NCI-H2081 (cell line): ENCODE results near the gene PCNX1.
"Not testable (repeated sequence)": the region's sequence is repeated elsewhere in the genome, so short reads cannot be mapped to it uniquely, and the experiment has no call there.

ENCODE experiments used
- DNase-seq, 2 experiments: peaks; one replicate each; lab custom pipeline; 2025; lab: John Stamatoyannopoulos, UW

Gene PCNX1

DNA sequence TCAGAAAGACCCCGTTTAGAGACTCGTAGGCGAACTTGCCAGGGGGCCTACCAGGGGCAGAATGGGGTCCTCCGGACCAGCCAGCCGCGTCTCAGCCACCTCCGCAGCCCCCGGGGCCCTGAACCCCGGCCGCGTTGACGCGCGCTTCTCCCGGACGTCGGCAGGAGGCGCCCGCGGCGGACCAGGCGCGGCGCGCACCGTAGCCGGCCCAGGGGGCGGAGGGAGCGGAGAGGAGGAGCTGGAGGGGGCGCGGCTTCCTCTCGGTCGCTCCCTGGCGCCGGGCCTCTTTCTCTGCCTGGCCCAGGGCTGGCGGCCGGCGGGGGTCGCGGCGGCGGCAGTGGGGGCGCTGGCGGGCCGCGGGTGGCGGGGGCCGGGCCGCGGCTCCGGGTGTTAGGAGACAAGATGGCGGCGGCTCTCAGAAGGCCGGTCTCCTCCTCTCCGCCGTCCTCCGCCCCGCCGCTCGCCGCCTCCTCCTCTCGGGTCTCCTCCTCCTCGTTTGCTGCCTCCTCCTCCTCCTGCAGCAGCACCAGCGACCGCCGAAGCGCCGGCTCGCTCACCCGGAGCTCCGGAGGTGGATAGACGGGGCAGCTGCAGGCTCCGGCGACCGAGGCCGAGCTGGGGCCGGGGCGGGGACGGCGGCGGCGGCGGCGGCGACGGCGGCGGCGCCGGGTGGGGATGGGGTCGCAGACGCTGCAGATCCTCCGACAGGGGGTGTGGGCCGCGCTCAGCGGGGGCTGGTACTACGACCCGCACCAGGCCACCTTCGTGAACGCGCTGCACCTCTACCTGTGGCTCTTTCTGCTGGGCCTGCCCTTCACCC lies at the start of gene PCNX1:
Gene PCNX1, plus strand, starts transcription at position 284 of the 820 bp plus-strand sequence. Its CDS starts 392 bp downstream, at position 676.
- peak; percentile 86 to 90 for DNase-seq

DNA sequence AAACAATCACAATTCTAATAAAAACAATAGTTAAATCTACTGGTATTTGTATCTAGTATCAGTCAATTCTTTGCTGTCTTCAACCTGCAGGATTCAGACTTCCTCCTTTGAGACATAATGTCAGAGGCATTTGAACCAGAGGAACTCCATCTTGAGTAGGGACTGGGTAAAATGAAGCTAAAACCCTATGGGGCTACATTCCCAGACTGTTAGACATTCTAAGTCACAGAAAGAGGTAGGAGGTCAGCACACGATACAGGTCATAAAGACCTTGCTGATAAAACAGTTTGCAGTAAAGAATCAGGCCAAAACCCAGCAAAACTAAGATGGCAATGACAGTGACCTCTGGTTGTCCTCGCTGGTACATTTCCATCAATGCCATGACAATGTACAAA lies 49.8 kb upstream of the PCNX1 start:
- no peak for DNase-seq

DNA sequence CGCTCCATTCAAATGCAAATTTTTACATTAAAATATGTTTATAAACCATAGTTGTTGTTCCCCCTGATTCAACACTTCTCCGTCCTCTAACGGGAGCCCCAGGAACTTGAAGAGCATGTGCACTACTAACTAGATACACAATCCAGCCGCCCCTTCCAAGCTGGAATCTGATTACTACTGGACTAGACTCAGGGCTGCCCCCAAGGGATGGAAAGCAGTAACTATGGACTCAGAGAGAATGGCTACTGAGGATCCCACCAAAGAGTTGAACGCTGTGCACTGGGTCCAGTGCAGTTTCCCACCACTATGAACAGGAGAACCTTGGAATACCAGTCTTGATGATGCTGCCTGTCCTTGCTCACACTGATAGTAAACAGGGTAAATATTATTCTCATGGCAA lies 48.6 kb upstream of the PCNX1 start:
- DNase-seq: no peak

DNA sequence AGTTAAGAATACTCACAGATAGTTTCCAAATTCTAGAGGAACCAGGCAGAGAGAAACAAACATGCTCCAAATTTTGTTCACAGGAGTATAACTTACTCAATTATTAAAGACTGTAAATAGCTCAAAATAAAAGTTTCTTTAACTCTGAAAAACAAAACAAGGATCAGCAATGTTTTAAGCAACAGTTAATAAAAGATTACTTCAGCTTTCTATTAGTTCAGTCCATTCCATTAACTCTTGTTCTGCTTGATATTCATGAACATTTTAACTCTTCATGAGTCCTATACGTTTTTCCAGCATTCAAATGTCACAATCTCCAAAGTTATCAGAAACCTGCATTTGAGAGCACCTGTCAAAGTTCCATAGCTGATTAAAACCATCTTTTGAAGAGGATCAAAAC lies 40.3 kb upstream of the PCNX1 start:
- not testable (repeated sequence) for DNase-seq

DNA sequence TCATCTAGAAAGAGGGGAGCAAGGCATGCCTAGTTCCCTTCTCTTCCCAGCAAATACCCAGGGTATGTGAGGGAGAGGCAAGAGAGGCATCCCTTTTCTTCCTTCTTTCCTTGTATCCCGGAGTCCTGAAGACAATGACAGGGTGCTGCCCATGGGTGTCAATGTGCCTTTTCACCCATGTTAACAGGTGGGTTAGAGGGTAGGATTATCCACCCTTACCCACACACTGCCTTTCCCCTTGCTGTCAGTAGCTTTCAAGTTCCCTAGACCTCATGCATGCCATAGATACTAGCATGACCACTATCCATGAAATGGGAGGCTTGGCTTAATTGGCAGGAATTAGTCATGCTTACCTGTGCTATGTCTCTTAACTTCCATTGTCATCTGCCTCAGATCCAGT lies 36.3 kb upstream of the PCNX1 start:
- DNase-seq: no peak

DNA sequence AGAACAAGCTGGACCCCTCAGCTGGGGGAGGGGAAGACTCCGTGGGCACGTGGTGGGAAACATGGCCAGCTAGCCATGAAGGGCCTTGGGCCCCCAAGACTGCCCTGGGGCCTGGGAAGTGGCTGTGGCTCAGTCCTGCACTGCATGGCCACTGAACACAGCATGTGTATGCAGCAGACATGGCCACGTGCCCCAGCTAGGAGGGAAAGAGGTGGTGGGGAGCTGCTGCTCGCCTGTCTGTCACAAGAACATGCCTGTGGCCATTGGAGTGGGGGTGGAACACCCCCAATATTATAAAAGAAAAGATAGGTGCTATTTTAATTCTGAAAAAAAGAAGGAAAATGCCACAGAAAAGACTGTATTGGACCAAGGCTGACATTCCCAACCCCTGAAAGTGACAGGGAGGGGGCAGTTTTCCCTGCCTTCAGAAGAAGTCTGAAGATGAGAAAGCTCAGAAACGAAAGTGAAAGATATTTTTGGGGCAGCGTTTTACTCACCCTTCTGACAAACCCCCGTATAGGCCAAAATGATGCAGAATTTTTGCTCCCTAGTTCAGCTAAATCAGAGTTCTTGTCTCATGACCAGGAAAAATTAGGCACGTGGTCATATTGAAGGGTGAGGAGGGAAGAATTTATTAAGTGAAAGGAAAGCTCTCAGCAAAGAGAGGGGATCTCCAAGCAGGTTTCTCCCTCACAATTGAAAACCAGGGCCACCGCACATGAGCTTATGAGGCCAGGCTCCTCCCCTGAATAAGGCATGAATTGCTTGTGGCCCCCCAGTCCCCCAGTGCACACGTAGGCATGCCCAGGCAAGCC lies 35.2 kb upstream of the PCNX1 start:
- no peak for DNase-seq

DNA sequence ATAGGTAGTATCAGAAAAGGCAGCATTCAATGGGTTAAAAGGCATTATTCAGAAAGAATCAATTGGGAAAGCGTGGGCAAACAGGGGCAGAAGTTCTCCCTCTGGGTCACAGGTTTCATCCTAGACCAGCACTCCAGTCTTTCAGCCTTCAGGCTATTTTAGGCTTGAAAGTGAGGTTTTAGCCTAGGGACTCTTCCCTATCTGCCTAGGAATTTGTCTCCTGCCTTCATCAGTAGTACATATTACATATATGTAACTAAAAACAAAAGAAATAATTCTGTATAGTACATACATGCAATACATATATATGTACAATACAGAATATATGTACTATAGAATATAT lies 34.6 kb upstream of the PCNX1 start:
- DNase-seq: no peak

DNA sequence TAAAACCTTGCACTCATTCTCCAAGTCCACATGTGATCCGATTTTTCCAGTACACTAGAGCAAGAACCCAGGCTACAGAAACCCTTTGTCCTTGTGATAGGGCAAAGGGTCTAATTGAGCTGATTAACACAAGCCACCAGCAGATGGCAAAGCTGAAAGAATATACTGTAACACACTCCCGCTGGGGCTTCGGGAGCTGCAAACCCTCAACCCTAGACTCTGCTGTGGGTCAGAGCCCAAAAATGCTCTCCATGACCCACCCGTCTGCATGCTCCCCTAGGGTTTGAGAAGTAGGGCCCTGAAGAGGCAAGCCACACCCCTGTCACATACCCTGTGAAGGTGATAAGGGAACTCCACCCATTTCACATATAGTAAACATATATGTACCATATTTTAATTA lies 33.6 kb upstream of the PCNX1 start:
- DNase-seq: no peak

DNA sequence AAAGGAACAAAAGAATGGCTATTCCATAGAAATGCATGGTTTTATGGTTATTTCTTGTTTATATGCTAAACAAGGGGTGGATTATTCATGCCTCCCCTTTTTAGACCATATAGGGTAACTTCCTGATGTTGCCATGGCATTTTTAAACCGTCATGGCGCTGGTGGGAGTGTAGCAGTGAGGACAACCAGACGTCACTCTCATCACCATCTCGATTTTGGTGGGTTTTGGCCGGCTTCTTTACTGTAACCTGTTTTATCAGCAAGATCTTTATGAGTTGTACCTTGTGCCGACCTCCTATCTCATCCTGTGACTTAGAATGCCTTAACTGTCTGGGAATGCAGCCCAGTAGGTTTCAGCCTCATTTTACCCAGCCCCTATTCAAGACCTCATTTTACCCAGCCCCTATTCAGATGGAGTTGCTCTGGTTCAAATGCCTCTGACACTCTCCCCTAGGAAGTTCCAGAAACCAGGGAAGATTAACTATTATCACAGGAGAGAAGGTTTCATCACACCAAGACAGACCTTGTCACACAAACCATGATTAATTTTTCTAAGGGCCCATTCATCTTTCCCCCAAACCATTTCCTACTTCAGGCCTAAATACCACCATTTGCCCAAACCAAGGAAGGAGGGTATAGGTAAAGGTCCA lies 31.3 kb upstream of the PCNX1 start:
- not testable (repeated sequence) for DNase-seq

DNA sequence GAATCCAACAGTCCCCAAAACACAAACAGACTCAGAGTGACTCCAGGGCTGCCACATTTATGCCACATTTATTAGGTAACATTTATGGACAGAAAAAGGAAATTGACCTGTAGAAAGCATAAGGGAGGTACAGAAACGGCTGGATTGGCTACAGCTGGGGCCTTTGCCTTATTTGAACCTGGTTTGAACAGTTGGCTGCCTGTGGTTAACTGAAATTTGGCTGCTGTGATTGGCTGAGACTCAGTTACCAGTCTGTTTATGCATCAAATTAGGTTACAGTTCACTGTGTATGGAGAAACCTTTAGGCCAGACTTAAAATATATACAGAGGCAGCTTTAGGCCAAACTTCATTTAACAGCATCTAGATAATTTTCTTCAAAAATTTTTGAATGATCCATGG lies 27.8 kb upstream of the PCNX1 start:
- DNase-seq: no peak

DNA sequence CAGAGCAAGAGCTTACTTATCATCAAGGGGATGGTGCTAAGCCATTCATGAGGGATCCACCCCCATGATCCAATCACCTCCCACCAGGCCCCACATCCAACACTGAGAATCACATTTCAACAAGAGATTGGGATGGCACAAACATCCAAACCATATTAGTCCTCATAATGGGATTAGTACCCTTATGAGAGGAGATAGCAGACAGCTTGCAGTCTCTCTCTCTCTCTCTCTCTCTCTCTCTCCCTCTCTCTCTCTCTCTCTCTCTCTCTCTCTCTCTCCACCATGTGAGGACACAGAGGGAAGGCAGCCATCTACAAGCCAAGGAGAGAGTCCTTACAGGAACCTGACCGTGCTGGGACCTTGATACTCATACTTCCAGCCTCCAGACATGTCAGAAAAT lies 26.4 kb upstream of the PCNX1 start:
- not testable (repeated sequence) for DNase-seq

DNA sequence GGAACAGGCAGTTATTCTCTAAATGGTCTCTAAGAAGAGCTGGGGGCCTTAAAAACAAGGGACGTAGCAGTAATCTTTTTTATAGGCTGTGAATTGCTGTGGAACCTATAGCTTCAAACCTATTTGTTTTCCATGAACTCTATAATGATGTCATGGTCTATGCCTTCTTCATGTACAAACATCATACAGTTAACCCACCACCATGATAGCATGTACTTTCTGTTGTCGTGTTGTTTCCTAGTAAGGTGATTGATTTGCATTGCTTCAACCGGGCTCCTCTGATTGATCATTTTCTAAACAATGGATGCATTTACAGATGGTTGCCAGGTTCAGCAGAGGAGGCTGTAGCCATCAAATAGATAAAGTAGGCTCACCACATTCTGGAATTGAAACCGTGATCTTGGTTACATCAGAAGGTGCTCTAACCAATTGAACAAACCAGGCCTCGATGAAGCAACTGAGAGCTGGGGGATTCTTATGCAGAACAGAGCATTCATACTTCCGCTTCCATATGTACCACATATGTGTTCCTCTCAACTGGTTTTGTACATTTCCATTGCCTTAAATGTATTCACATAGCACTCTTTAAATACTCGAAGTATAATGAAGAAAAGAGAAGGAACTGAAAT lies 25.6 kb upstream of the PCNX1 start:
- DNase-seq: no peak

DNA sequence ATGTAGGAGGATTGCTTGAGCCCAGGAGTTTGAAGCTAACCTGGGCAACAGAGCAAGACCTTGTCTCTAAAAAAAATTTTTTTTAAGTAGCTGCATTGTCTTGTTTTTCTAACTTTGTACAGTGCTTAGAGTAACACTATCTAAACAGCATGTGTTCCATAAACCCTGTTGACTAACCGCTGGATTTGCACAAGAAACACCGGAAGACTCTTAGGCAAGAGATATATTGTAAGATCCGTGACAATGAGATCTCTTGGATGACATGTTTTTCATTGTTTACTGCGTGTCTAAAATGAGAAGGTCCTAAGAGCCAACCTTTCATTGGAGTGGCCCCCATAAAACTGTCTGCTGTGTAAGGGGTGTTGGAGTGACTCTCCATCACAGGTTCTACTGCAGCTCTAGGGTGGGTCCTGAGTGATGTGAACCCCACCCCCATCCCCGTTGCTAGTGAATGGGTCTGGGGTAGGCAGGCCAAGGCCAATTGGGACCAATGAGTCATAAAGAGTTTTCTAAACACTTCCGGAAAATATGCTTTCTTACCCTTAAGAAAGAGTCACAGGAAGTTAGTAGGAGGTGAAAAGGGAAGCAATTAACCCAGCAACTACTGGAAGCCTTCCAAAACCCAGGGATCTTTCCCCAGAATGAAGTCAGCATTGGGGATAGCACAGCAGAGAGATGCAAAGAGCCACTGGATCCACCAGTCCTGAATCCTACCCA lies 24.3 kb upstream of the PCNX1 start:
- DNase-seq: no peak

DNA sequence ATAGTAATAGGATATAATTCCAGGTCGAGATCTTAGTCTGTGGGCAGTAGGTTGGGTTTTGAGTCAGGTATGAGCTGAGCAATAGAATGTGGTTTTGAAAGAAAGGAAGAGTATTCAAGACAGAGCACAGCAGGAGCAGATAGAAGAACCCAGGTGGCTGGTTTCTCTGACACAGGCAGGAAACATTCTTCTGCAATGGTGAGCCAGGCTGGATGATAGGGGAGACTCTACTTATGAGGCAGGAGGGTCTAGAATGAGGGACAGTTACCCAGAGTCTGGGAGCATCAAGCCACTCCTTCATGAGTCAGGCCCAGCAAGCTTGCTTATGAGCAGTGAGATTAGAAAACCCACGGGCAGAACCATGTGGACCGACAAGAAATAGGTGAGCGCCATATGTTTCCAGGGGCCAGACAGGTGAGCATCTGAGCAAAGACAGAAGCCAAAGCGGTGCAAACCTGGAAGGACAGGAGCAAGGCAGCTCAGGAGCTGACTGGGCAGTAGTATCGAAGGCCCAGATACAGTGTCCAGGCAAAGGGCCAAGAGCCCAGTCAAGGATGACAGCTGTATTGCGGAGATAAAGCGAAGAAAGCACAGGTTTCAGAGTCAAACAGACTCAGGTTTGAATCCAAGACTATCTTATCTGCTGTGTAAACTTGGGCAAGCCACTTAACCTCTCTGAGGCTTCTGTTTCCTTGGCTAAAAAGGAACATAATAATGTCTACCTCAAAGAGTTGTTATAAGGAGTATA lies 22.5 kb upstream of the PCNX1 start:
- DNase-seq: no peak

DNA sequence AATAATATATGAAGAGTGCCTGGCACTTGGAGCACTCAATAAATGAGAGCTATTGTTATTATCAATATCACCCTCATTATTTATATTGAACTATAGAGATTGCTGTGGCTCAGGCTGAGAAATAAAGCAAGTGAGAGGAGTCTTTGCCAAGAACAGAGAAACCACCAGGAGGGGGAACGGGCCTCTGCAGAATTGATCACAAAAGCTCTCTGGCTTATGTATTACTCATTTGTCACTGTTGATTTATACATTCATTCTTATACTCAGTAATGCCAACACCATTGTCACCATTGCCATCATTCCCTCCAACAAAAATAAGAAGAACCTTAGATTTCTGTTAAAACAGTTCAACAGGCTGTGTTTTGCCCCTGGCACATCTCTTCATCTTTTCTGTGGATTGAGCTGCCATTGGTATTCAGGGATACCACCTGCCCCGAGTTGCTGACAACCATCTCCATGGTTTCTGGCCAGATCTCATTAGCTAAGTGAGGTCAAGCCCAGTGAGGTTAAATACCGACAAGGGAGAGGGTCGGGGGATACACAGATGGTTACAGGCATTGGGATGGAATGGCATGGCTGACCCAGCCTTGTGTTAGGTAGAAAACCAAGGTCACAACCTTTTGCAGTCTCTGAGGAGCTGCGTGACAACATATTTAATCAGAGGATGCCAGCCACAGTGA lies 21.8 kb upstream of the PCNX1 start:
- no peak for DNase-seq

DNA sequence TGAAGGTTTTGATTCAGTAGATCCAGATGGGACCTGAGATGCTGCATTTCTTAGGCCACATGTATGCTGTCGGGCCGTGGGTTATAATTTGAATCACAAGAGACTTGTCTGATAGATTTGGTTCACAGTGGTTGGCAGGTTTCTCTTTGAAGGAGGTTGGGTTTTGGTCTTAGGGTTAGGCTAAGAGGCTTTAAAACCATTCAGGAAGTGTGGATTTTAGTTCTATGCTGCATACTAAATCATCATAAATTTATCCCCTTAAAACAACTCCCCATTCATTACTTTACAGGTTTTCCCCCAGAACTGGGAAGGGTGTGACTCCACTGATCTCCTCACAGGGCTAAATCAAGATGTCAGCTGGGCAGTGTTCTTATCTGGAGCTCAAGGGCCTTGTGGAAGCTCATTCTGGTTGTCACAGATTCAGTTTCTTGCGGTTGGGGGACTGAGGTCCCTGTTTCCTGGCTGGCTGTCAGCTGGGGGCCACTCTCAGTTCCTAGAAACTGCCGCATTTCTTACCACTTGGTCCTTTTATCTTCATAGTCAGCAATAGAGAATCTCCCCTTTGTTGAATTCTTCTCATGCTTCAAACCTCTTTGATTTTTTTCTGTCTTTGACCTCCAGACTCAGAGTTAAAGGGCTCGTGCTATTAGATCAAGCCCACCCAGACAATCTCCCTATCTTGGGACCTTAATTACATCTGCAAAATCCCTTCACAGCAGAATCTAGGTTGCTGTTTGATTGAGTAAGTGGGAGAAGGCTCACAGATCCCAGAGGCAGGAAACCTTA lies 20.6 kb upstream of the PCNX1 start:
- no peak for DNase-seq

DNA sequence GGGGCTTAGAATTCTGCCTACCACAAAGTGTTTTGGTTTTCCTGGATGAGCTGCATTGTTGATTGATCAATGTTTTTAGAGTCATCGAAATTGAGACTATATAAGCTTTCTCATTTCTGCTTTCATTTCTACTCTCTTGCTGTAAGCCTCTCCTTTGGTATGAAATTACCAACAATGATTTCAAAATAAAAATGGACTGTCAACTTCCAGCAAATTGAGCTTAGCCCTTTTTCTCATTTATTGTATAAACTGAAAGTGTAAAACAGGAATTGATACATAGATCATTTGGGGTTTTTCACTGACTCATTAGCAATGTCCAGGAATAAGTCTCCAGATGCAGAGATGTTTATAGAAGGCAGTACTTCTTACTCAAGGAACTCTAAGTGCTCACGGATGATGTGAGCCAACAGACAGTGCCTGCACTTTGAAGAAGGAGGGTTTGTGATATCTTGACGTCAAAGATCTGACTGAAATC lies 20.0 kb upstream of the PCNX1 start:
- no peak for DNase-seq

DNA sequence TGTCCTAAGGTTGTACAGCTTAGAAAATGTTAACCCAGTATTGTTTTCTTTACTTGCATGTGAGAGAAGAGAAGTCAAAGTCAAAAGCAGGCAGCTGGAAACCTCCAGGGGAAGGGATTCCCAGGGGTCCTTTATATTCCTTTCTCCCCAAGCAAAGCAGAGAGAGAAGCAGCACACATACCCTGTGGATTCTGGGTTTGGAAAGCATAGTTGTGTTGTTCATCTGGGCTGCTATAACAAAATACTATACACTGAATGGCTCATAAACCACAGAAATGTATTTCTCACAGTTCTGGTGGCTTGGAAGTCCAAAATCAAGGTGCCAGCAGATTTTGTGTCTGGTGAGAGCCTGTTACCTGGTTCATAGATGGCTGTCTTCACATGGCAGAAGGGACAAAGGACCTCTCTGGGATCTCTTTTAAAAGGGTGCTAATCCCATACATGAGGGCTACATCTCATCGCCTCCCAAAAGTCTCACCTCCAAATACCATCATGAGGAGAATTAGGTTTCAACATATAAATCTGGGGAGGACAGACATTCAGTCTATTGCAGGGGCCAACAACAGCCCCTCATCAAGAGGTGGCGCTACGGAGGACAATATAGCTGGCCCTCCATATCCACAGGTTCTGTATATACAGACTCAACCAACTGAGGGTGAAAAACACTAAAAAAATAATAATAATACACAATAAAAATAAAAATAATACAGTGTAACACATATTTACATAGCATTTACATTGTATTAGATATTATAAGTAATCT lies 19.3 kb upstream of the PCNX1 start:
- DNase-seq: no peak

DNA sequence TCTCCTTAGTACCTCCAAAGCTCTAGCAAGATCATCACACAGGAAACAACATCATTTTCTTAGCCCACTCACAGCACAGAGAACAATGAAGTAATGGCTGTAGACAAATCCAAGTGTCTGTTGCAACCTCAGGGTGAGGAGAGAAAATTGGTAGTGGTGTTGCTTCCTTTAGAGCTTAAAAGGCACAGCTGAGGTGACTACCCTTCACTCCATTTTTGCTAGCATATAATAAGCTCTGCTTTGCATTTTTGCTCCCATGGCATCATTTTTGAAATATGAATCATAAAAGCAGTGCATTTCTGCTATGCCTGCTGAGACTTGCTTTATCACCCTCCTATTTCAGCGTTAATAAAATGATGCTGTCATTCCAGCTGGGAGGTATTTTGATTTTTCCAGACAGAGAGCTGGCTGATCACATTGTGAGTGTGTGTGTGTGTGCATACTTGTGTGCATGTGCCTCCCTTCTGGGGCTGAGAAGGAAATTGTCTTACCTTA lies 18.5 kb upstream of the PCNX1 start:
- DNase-seq: no peak
